Mucosa of descending colon (tissue), 3 donors: ENCODE results near the gene SKP2. TPM values are rescaled to one million over a fixed set of nuclear protein-coding genes. Genes with fewer than 3 reads are reported as not detected.

ENCODE experiments used
- ATAC-seq: fragments of 200-7000 bp; cut with Tn5 transposase; one replicate; pipeline ENCODE4 v1.9.1; 2020; ENCODE audit warnings: mild to moderate bottlenecking, moderate library complexity
- DNase-seq, 3 donors: peaks; one replicate each; pipeline ENCODE4 v3.0.0-alpha.2; 2020
- H3K36me3 ChIP-seq: fragments of 200-600 bp; one replicate; pipeline ENCODE4 v1.8.0; 2021; ENCODE audit warnings: low read depth, mild to moderate bottlenecking
- H3K4me1 ChIP-seq: fragments of 200-600 bp; one replicate; pipeline ENCODE4 v1.8.0; 2021; ENCODE audit warnings: low read depth, mild to moderate bottlenecking
- H3K4me3 ChIP-seq: fragments of 200-600 bp; one replicate; pipeline ENCODE4 v1.8.0; 2021; ENCODE audit warnings: mild to moderate bottlenecking
- H3K9me3 ChIP-seq: fragments of 200-600 bp; one replicate; pipeline ENCODE4 v1.8.0; 2021; ENCODE audit warnings: mild to moderate bottlenecking
- CTCF ChIP-seq: fragments of 200-600 bp; IDR thresholded peaks from one replicate; pipeline ENCODE4 v1.8.0; 2022; ENCODE audit warnings: antibody characterized with exemption, mild to moderate bottlenecking
- intact Hi-C, 2 donors: fragments of 100-400 bp; cut with DNase I in 1 of 2; cut with micrococcal nuclease in 1 of 2; formaldehyde crosslinking; loops; one replicate each; pipeline versions ENCODE4 v1.11.0 to v1.11.1; 2022; cut with DNase I, micrococcal nuclease
- total RNA-seq, 3 donors: library from RNA; stranded (reverse); fragmentation: NEBNext Ultra II Directional in 2 of 3; extraction: Animal tissue kit (Norgen Biotek cat#: 25700) in 2 of 3; gene quantifications; one replicate each; pipeline versions ENCODE4 v1.2.1 to v1.2.4, GENCODE V29; 2021 to 2023
- donor health status: DM: no; HTN: no; CAD: no; lungs with moderate emphysema.
- donor health status: DM: no; HTN: no; CAD: no.
- donor health status: DM: no; HTN: yes; CAD: no.

SKP2 gene
- total RNA-seq, 3 donors from 2014 or later, result 11.6 to 24.2 (median 16.5) TPM

GRCh38 chr5:36172599-36172998 lies 20.7 kb downstream of the SKP2 start:
- DNase-seq (no peak), ATAC-seq (no peak)
- Histone ChIP-seq H3K4me3 (no peak overlapping the region), H3K9me3 (no peaks in the 10 kb centered on the region), H3K36me3 (no peaks in the 10 kb centered on the region), H3K4me1 (no peaks in the 10 kb centered on the region)
- intact Hi-C loops, result no loop called here
- TF ChIP-seq CTCF, result no peak

GRCh38 chr5:36173426-36173825 lies 21.5 kb downstream of the SKP2 start:
- DNase-seq (no peak), ATAC-seq (no peak)
- H3K36me3 ChIP-seq, result no peaks in the 10 kb centered on the region
- H3K9me3 ChIP-seq, result no peaks in the 10 kb centered on the region
- H3K4me1 ChIP-seq, result no peaks in the 10 kb centered on the region
- H3K4me3 ChIP-seq, result no peak overlapping the region
- intact Hi-C loops, result no loop called here
- TF ChIP-seq CTCF, result no peak

- no peak for ATAC-seq
- intact Hi-C loops, result no loop called here
- Histone ChIP-seq H3K4me3 (no peak overlapping the region), H3K9me3 (no peaks in the 10 kb centered on the region), H3K36me3 (no peaks in the 10 kb centered on the region), H3K4me1 (no peaks in the 10 kb centered on the region)
- TF ChIP-seq CTCF, result no peak
- DNase-seq, result no peak
Observed at GRCh38 chr5:36174119-36174518, 22.2 kb downstream of the SKP2 start.

- no peak overlapping the region for H3K4me3 ChIP-seq
- ATAC-seq (no peak), DNase-seq (no peak)
- no peaks in the 10 kb centered on the region for H3K9me3 ChIP-seq
- intact Hi-C loops, result no loop called here
- H3K36me3 ChIP-seq, result no peaks in the 10 kb centered on the region
- H3K4me1 ChIP-seq, result no peaks in the 10 kb centered on the region
- TF ChIP-seq CTCF, result no peak
Observed at GRCh38 chr5:36175043-36175442, 23.1 kb downstream of the SKP2 start.

GRCh38 chr5:36177154-36177553 lies 25.2 kb downstream of the SKP2 start:
- intact Hi-C loops, result no loop called here
- no peaks in the 10 kb centered on the region for H3K4me1 ChIP-seq
- no peak for ATAC-seq
- H3K36me3 ChIP-seq, result no peaks in the 10 kb centered on the region
- no peak overlapping the region for H3K4me3 ChIP-seq
- TF ChIP-seq CTCF, result no peak
- no peaks in the 10 kb centered on the region for H3K9me3 ChIP-seq
- DNase-seq, result no peak
